Activated CD4-positive, CD25-positive, alpha-beta regulatory T cell treated with anti-CD3 and anti-CD28 coated beads, Interleukin-2, amount 50 U/mL, for 24 hours (primary cell): ENCODE results near the gene CAMK2A.
A peak's percentile ranks its signal among the peaks of the same experiment; 100 is the strongest.

Source experiments
- ATAC-seq, 2 donors: fragments of 150-1000 bp; cut with Tn5 transposase; one replicate each; pipeline ENCODE4 v1.10.0; 2021; ENCODE audit warnings: mild to moderate bottlenecking in 1 of 2, moderate library complexity in 1 of 2

Gene CAMK2A

DNA sequence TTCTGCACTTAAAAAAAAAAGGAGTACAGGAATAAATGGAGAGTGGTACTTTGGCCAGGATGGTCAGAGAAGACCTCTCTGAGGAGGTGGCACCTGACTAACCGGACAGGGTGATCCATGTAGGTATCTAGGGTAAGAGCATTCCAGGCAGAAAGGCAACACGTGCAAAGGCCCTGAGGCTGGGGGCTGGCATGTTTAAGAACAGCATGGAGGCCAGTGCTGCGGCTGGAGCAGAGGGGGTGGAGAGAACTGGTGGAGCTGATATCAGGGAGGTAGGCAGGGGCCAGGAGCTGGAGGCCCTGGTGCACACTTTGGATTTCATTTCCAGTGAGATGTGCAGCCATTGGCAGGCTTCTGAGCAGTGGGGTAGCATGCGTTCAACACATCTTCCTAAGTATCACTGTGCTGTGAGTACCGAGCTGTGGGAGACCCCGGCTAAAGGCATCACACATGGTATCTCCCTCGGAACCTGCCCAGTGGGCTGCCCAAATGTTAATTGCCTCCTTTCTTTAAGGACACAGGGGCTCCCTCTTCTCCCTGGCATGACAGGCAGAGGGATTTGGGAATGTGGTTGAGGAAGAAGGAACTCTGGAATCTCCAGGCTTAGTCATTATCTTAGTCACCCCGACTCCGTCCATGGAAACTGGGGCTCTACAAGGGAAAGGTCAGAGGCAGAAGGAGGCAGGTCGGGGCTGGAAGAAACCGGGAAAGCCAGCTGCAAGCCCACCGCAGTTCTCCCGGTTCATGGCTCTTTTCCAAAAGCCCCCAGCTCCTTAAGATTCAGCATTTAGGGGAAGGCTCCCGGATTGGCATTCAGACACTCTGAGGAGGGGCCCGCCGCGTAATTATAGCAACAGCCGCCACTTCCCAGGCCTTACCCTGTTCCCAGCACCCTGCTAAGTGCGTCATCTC, 81.1 kb downstream of the CAMK2A start:
- no peak for ATAC-seq

DNA sequence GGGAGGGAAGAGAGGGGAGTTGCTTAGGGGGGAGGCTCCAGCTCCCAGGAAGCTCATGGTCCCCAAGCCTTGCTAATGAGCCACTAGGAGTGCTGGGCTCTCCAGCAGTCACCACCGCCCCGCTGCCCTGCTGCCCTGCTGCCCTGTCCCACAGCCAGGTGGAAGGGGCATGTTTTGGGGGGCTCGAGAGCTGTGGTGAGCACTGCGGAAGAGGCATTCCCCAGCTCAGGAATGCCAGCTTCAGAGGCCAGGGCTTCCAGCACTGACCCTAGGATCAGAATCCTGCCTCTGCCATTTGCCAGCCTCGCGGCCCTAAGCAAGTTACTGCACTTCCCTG, 82.8 kb downstream of the CAMK2A start:
- ATAC-seq = no peak

GRCh38 chr5:150206098-150206778, 83.3 kb downstream of the CAMK2A start:
- ATAC-seq = no peak

DNA sequence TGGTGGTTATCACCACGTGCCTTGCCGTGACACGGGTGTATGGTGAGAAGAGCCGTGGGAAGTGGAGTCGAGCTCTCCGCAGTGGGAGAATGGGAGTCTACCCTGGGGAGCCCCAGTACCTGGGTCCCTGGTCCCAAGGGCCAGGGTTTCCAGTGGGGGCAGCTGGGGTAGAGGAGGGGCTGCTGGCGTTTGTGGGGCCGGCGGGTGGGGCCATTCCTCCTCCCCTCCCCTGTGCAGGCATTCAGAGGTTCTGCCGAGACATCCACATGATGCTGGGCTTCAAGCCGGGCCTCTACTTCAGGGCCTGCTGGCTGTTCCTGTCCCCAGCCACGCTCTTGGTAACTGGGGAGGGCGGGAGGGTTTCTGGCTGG, 85.0 kb downstream of the CAMK2A start:
- no peak for ATAC-seq

- ATAC-seq = no peak
These were observed 85.6 kb downstream of the CAMK2A start for GRCh38 chr5:150203832-150204589.

DNA sequence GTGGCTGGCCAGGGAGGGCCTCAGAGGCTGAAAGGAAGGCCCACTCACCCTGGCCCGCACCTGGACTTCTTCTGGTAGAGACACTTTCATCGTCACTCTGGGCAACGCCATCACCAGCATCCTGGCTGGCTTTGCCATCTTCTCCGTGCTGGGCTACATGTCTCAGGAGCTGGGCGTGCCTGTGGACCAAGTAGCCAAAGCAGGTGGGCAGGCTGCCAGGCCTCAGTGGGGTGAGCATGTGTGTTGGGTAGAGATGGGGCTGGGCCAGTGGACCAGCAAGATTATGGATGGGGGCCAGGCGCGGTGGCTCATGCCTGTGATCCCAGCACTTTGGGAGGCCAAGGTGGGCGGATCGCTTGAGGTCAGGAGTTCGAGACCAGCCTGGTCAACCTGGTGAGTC, 87.1 kb downstream of the CAMK2A start:
- ATAC-seq = no peak

DNA sequence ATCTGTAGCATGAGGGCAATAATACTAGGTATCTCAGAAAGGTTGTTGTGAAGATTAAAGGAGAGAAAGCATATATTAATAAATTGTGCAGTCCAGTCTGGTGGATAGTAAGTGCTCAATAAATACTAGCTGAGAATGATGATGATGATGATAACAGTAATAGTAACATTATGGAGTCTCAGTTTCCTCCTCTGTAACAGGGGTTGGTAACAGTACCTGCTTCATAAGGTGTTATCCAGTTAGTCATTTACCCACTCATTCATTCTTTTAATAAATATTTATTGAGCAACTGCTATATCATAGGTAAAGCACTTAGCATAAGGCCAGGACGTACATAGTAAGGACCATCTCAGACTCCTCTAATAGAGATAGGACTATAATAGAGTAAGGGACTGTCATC, 92.1 kb downstream of the CAMK2A start:
- ATAC-seq = no peak

DNA sequence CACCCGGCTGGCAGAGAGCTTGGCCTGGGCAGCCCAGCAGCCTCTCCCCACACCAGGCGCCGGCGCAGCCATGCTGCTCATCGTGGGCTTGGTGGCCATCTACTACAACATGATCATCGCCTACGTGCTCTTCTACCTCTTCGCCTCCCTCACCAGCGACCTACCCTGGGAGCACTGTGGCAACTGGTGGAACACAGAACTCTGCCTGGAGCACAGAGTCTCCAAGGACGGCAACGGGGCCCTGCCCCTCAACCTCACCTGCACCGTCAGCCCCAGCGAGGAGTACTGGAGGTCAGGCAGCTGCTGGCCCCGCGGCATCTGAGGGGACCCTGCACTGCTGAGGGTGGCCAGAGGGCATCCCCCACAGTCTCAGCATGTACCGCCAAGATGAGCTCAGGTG, 92.6 kb downstream of the CAMK2A start:
- peak in 1 of 2 donors; percentile 8 for ATAC-seq

- ATAC-seq = no peak
These were observed 93.1 kb downstream of the CAMK2A start for GRCh38 chr5:150196514-150196913.

DNA sequence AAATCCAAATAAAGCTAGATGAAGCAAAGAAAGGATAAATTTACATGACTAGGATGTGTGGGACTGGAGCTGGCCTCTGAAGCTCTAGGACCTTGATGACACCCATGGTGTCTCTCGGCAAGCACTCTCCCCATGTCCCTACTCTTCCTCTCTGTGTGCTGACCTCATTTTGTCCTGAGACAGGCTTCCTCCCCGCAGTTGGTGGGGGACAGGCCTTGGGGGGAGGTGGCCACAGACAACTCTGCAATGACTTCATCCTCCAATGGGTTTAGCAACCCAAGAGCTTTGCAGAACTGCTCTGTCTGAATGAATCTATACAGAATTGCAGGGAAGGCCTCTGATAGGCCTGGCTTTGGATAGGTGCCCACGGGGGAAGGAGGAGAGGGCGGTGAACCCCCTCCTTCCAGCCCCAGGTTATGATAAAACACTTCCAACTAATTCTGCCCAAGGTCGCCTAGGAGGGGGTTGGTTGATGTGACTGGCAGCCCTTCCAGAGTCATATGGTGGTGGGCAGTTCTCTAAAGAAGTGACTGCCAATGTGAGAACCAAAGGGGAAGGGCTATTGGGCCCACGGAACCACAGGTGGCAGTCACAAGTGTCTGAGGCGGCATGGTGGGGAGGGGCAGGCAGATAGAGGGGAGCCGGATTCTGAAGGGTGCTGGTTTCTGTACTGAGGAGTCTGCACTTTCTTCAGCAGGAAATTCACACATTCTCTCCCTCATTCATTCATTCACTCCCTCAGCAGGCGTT, 93.7 kb downstream of the CAMK2A start:
- ATAC-seq = no peak

DNA sequence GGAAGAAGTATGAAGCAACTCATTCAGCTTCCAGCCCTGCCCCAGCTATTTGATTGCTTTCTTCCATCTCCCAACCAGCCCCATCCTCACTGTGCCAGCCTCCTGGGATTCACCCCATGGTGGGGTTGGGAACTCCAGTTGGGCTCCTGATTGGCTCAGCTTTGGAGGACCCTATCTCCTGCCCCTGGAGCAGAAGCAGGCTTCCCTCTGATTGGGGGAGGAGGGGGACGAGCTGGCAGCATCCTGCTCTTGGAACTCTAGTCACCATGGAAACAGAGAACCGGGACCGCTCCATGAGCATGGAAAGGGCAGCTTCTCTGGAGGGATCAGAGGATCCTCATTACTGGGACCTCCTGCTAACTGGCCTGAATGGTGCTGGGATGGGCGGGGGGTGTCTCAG, 97.1 kb downstream of the CAMK2A start:
- ATAC-seq = no peak

GRCh38 chr5:150190987-150191386, 98.6 kb downstream of the CAMK2A start:
- no peak for ATAC-seq

DNA sequence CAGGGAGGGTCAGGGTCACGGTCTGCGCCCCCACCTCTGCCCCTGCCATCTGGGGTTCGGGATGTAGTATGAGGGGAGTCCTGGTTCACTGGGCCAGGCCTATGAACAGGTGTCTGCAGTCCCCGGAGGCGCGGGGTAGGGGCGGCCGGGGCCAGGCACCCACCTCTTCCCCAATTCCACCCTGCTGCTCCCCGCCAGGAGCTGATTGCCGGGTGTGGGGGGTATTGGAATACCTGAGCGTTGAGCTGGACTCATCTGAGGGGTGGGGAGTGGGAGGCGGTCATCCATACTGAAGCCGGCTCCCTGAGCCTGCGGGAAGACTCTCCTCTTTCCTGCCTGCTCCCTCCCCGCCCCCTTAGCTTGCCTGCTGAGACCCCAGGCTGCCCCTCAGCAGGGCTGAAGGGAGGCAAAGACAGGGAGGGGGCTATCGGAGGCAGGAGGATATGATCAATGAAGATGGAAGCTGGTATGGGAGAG, 99.0 kb downstream of the CAMK2A start:
- ATAC-seq = no peak

GRCh38 chr5:150189728-150190502, 99.7 kb downstream of the CAMK2A start, which contains the start of gene SLC6A7:
Gene SLC6A7 (plus strand): TSS chr5:150190062. CDS start chr5:150190328, 266 bp downstream.
- no peak for ATAC-seq

- ATAC-seq = no peak
These were observed 100.2 kb downstream of the CAMK2A start for GRCh38 chr5:150189326-150189725.

GRCh38 chr5:150188146-150188842, 101.3 kb downstream of the CAMK2A start:
- ATAC-seq = no peak

GRCh38 chr5:150186897-150187296, 102.7 kb downstream of the CAMK2A start:
- no peak for ATAC-seq

DNA sequence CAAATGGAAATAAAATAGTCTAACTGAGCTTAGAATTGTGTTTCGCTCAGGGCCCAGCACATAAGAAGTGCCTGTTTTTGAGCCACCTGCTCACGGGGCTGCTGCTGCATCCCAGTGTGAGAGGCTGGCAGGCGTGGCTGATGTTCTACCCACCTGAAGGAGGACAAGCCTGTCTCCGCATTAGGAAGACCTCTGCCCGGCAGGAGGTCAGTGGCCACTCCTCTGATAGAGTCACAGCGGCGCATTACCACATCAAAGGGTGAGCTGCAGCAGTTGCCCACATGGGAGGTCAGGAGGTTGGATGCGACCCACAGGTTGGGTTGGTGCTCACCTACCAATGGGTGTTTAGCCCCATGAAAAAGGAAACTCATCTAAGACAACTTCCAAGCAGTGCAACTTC, 103.4 kb downstream of the CAMK2A start:
- ATAC-seq = no peak

DNA sequence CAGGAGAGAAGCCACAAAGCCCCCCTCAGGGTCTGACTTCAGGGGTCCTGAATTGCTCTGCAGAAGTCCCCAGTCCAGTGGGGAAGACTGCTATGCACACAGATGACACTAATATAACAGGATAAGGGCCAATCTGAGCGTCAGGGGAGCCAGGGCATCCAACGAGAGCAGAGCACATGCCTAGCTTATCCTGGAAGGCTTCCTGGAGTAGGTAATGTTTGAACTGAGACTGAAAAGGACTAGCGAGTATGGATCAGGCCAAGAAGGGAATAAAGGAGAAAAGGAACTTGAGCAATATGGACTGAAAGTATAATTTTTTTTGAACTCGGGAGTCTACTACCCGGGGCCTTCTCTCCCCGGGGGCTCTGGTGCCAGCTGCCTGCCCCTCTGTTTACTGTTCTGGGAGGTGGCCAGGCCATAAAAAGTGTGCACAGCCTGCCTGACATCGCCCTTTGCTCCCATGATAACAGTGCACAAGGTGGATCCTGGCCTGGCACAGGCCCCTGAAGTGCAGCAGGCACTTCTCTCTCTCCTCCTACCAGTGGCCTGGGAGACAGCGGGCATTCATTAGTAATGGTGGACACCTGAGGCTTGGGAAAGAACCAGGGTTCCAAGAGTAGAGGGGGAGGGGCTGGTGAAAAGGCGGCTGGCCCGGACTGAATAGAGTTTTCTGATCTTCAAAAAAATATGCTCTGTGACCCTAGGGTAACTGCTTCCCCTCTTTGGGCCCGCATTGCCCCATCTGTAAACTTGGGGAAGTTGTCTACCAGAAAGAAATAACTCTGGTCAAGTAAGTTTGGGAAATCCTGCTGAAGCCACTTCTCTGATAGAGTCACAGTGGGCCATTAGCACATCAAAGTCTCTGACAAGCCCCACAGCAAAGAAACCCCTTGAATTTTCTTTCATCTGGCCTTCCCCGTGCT, 104.3 kb downstream of the CAMK2A start:
- no peak for ATAC-seq

- no peak for ATAC-seq
These were observed 105.6 kb downstream of the CAMK2A start for GRCh38 chr5:150184006-150184405.
